MM.1S (cell line): Measurements from ENCODE around the gene PADI4.

Source experiments
- DNase-seq: peaks from one replicate; pipeline ENCODE4 v3.0.0-alpha.2; 2015
- H2AFZ ChIP-seq: fragments of 300-600 bp; sonication (generic); 2 replicates; pipeline ENCODE4 v1.6.0; 2016; ENCODE audit warnings: antibody characterized with exemption, low read length
- H3F3A ChIP-seq: fragments of 300-600 bp; sonication (generic); 2 replicates; pipeline ENCODE4 v1.6.1; 2016; ENCODE audit warnings: mild to moderate bottlenecking, antibody characterized with exemption, low read length, moderate library complexity, mixed read lengths; ENCODE audit not compliant: insufficient read depth
- H3K27ac ChIP-seq: fragments of 300-600 bp; sonication (generic); 2 replicates; pipeline ENCODE4 v1.5.1; 2016; ENCODE audit warnings: mild to moderate bottlenecking, low read length
- H3K27me3 ChIP-seq: fragments of 300-600 bp; sonication (generic); replicated peaks from 2 replicates; pipeline ENCODE4 v1.6.0; 2016; ENCODE audit warnings: low read length; ENCODE audit not compliant: insufficient read depth
- H3K36me3 ChIP-seq: fragments of 300-600 bp; sonication (generic); replicated peaks from 2 replicates; pipeline ENCODE4 v1.6.1; 2016; ENCODE audit warnings: mild to moderate bottlenecking, low read length, mixed read lengths; ENCODE audit not compliant: insufficient read depth
- H3K4me1 ChIP-seq: fragments of 300-600 bp; sonication (generic); 2 replicates; pipeline ENCODE4 v1.6.1; 2016; ENCODE audit warnings: low read length, mixed read lengths
- H3K4me2 ChIP-seq: fragments of 300-600 bp; sonication (generic); 2 replicates; pipeline ENCODE4 v1.6.0; 2016; ENCODE audit warnings: low read depth, low read length
- H3K4me3 ChIP-seq: fragments of 300-600 bp; sonication (generic); 2 replicates; pipeline ENCODE4 v1.5.1; 2016; ENCODE audit warnings: low read length, mixed read lengths
- H3K79me2 ChIP-seq: fragments of 300-600 bp; sonication (generic); 2 replicates; pipeline ENCODE4 v1.6.1; 2016; ENCODE audit warnings: mixed run types, low read length, mixed read lengths
- H3K9ac ChIP-seq: fragments of 300-600 bp; sonication (generic); 2 replicates; pipeline ENCODE4 v1.6.1; 2016; ENCODE audit warnings: low read length, mixed read lengths
- H3K9me2 ChIP-seq: fragments of 300-600 bp; sonication (generic); replicated peaks from 2 replicates; pipeline ENCODE4 v1.6.1; 2016; ENCODE audit warnings: mild to moderate bottlenecking, low read length, mixed read lengths; ENCODE audit not compliant: insufficient read depth
- H3K9me3 ChIP-seq: fragments of 300-600 bp; sonication (generic); replicated peaks from 2 replicates; pipeline ENCODE4 v1.6.1; 2016; ENCODE audit warnings: mild to moderate bottlenecking, low read length, mixed read lengths; ENCODE audit not compliant: insufficient read depth
- H4K20me1 ChIP-seq: fragments of 300-600 bp; sonication (generic); 2 replicates; pipeline ENCODE4 v1.6.1; 2016; ENCODE audit warnings: mild to moderate bottlenecking, low read length, moderate library complexity, mixed read lengths; ENCODE audit not compliant: insufficient read depth
- EZH2 ChIP-seq: fragments of 300-600 bp; sonication (generic); optimal IDR thresholded peaks from 2 replicates; pipeline ENCODE3; 2017; ENCODE audit warnings: low read depth, mild to moderate bottlenecking, antibody characterized with exemption, low read length, mixed read lengths
- EZH2phosphoT487 ChIP-seq: fragments of 300-600 bp; sonication (generic); IDR thresholded peaks from 2 replicates; pipeline ENCODE4 v1.6.1; 2018; ENCODE audit warnings: antibody characterized with exemption, low read length
- TF ChIP-seq, protein P1 (sequence below): fragments of 300-600 bp; sonication (generic); IDR thresholded peaks from 2 replicates; pipeline ENCODE4 v1.5.1; 2016; ENCODE audit warnings: antibody characterized with exemption, low read length, mixed read lengths

Gene PADI4

DNA sequence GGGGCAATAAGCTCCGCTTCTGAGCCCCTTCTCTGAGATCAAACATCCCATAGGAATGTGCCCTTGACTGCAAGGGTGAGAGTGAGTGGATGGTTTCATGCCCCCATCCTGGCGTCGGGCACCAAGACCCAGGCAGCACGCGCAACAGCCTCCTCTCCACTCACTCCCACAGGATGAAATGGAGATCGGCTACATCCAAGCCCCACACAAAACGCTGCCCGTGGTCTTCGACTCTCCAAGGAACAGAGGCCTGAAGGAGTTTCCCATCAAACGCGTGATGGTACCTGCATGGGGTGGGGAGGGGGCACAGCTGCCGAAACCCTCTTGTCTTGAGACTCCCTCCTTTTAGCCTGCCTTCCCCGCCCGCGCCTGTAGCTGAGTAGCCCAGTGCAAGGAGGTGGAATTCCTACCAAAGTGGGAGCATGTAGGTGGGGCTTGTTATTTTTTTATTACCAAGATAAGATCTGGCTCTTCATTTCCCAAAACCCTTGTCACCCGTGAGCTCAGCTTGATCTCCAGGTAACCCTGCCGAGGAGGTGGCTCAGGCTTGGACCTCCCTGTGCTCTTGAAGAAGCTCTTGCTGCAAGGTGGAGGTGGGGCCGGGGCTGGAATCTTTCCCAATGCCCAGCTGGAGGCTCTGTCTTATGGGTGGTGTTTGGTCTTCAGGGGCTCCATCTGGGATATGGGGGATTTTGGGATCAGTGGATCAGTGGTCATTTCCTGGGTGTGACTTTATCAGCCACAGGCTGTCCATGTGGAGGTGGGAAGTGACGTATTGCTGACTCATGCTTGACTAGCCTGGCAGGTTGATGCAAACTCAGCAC lies 40.0 kb downstream of the PADI4 start:
- Histone ChIP-seq H3K9me2 (no peaks in the 10 kb centered on the region), H3K4me2 (no peak overlapping the region), H3K4me3 (no peak overlapping the region), H3K4me1 (no peaks in the 10 kb centered on the region), H3K27me3 (peaks cover 80% of the 10 kb centered on the region), H3K36me3 (no peaks in the 10 kb centered on the region), H3F3A (no peaks in the 10 kb centered on the region), H4K20me1 (no peaks in the 10 kb centered on the region), H3K9me3 (no peaks in the 10 kb centered on the region), H3K9ac (no peak overlapping the region), H3K27ac (no peak overlapping the region), H3K79me2 (no peaks in the 10 kb centered on the region), H2AFZ (no peak overlapping the region)
- DNase-seq: no peak
- TF ChIP-seq, protein P1, sequence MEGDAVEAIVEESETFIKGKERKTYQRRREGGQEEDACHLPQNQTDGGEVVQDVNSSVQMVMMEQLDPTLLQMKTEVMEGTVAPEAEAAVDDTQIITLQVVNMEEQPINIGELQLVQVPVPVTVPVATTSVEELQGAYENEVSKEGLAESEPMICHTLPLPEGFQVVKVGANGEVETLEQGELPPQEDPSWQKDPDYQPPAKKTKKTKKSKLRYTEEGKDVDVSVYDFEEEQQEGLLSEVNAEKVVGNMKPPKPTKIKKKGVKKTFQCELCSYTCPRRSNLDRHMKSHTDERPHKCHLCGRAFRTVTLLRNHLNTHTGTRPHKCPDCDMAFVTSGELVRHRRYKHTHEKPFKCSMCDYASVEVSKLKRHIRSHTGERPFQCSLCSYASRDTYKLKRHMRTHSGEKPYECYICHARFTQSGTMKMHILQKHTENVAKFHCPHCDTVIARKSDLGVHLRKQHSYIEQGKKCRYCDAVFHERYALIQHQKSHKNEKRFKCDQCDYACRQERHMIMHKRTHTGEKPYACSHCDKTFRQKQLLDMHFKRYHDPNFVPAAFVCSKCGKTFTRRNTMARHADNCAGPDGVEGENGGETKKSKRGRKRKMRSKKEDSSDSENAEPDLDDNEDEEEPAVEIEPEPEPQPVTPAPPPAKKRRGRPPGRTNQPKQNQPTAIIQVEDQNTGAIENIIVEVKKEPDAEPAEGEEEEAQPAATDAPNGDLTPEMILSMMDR: no peak
- no peak for TF ChIP-seq EZH2
- TF ChIP-seq EZH2phosphoT487: no peak

- Histone ChIP-seq H3K4me1 (no peaks in the 10 kb centered on the region), H3K27ac (no peak overlapping the region), H3K9me3 (no peaks in the 10 kb centered on the region)
Measured at GRCh38 chr1:17348593-17349234, 40.7 kb downstream of the PADI4 start.

DNA sequence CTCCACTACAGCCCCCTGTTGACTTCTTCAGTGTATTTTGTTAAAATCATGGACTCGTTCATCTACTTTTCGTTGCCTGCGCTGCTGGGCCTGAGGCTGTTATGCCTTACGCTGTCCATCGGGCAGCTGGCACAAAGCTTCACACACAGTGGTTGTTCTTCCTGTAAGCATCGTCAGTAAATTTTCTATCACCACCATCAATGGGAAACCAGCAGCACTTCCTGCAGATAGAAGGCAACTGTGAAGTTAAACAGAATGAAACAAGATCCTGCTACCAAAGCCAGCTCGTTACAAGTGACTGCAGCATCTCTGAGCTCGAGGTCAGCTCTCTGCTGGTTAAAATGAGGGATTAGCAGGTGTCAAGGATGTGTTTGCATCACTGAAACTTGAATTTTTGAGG lies 42.1 kb downstream of the PADI4 start:
- DNase-seq: no peak

More at GRCh38 chr1:17348593-17349234, 40.7 kb downstream of the PADI4 start:
- H3K9ac ChIP-seq: no peak overlapping the region
- no peaks in the 10 kb centered on the region for H3K9me2 ChIP-seq
- no peak for DNase-seq
- peaks cover 80% of the 10 kb centered on the region for H3K27me3 ChIP-seq
- no peaks in the 10 kb centered on the region for H3K79me2 ChIP-seq
- TF ChIP-seq EZH2phosphoT487 (no peak), EZH2 (no peak)
- TF ChIP-seq, protein P1: no peak
- no peaks in the 10 kb centered on the region for H3K36me3 ChIP-seq
- H3F3A ChIP-seq: no peaks in the 10 kb centered on the region
- H2AFZ ChIP-seq: no peak overlapping the region
- no peak overlapping the region for H3K4me3 ChIP-seq
- H3K4me2 ChIP-seq: no peak overlapping the region
- H4K20me1 ChIP-seq: no peaks in the 10 kb centered on the region

More for the DNA sequence above, 42.1 kb downstream of the PADI4 start:
- Histone ChIP-seq H2AFZ (no peak overlapping the region), H4K20me1 (no peaks in the 10 kb centered on the region), H3K27ac (no peak overlapping the region), H3K4me2 (no peak overlapping the region), H3K4me3 (no peak overlapping the region), H3K9me2 (no peaks in the 10 kb centered on the region), H3K4me1 (no peaks in the 10 kb centered on the region), H3K36me3 (no peaks in the 10 kb centered on the region), H3F3A (no peaks in the 10 kb centered on the region), H3K9me3 (no peaks in the 10 kb centered on the region), H3K9ac (no peak overlapping the region), H3K79me2 (no peaks in the 10 kb centered on the region), H3K27me3 (peaks cover 94% of the 10 kb centered on the region)
- TF ChIP-seq EZH2 (no peak), EZH2phosphoT487 (no peak)
- TF ChIP-seq, protein P1: no peak
